Measurements from ENCODE around the gene TRIP6. TPM values are rescaled to one million over a fixed set of nuclear protein-coding genes. Genes with fewer than 3 reads are reported as not detected.

TRIP6 gene
- total RNA-seq, 2 experiments from 2014 or later = 25.8 to 25.9 TPM

DNA sequence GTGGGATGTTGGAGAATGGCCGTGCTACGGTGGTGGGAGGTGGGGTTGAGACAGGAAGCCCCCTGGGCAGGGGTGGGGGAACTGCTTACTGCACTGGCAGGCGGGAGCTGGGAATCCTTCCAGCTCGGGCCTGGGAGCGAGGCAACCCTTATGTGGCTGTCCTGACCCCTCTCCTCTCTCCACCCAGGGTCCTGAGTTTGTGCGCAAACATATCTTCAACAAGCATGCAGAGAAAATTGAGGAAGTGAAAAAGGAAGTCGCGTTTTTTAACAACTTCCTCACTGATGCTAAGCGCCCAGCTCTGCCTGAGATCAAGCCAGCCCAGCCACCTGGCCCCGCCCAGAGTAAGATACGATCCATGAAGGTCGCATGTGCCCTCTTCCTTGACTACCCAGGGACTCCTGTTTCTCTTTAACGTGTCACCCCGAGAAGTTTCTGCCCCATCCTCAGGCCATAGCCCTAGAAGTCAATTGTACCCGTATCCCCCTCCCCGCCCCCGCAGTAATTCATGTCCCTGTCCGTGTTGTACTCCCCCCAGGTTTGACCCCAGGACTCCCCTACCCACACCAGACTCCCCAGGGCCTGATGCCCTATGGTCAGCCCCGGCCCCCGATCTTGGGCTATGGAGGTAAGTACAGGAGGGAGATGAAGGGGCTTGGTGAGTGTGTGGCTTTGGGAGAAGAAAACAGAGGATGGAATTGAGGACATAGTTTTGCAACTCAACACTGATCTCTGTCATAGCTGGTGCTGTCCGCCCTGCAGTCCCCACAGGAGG is 20.5 kb downstream of the TRIP6 start:
- Mint-ChIP-seq H3K36me3 (peaks cover 51% of the 10 kb centered on the region), H3K4me1 (ENCODE audit: low read depth) (peaks cover 57% of the 10 kb centered on the region), H3K27ac (peak overlapping the region; percentile 84), H3K9me3 (no peaks in the 10 kb centered on the region), H3K4me3 (peak overlapping the region; percentile 79), H3K27me3 (peaks cover 14% of the 10 kb centered on the region)
- ChIA-PET POLR2A (interaction anchor here (0.9 to 6.2 kb wide), 3 partner anchors 12 to 36 kb away, joined by 3 to 107 read pairs (median 4); partner anchors contain the start of genes SLC12A9 and SRRT), CTCF (interaction anchor here (0.8 to 3.1 kb wide), 11 partner anchors 8 to 356 kb away, joined by 3 to 19 read pairs (median 4); partner anchors contain the start of genes ACHE, POP7, SLC12A9 and SRRT)
- peak; percentile 73 for DNase-seq
- intact Hi-C loops (cut with micrococcal nuclease) = loop anchor here (5.0 kb wide), 1 partner anchor 285 kb away; no protein-coding TSS in a partner anchor

- H3K36me3 Mint-ChIP-seq = peaks cover 46% of the 10 kb centered on the region
- H3K27ac Mint-ChIP-seq = peak overlapping the region; percentile 84
- peaks cover 18% of the 10 kb centered on the region for H3K27me3 Mint-ChIP-seq
- no peaks in the 10 kb centered on the region for H3K9me3 Mint-ChIP-seq
- POLR2A ChIA-PET = interaction anchor here (1.4 to 6.2 kb wide), 2 partner anchors 13 to 329 kb away, joined by 3 to 107 read pairs; partner anchors contain the start of genes PLOD3 and SRRT
- intact Hi-C loops (cut with micrococcal nuclease) = loop anchor here (5.0 kb wide), 1 partner anchor 284 kb away; no protein-coding TSS in a partner anchor
- no peak for DNase-seq
- CTCF ChIA-PET = interaction anchor here (0.8 to 3.1 kb wide), 8 partner anchors 11 to 356 kb away, joined by 3 to 19 read pairs (median 4); partner anchors contain the start of genes POP7, SLC12A9, SRRT and TRIM56
- peak overlapping the region; percentile 79 for H3K4me3 Mint-ChIP-seq
- H3K4me1 Mint-ChIP-seq (ENCODE audit: low read depth) = peaks cover 53% of the 10 kb centered on the region
Measured at GRCh38 chr7:100888291-100888987, 21.3 kb downstream of the TRIP6 start.

DNA sequence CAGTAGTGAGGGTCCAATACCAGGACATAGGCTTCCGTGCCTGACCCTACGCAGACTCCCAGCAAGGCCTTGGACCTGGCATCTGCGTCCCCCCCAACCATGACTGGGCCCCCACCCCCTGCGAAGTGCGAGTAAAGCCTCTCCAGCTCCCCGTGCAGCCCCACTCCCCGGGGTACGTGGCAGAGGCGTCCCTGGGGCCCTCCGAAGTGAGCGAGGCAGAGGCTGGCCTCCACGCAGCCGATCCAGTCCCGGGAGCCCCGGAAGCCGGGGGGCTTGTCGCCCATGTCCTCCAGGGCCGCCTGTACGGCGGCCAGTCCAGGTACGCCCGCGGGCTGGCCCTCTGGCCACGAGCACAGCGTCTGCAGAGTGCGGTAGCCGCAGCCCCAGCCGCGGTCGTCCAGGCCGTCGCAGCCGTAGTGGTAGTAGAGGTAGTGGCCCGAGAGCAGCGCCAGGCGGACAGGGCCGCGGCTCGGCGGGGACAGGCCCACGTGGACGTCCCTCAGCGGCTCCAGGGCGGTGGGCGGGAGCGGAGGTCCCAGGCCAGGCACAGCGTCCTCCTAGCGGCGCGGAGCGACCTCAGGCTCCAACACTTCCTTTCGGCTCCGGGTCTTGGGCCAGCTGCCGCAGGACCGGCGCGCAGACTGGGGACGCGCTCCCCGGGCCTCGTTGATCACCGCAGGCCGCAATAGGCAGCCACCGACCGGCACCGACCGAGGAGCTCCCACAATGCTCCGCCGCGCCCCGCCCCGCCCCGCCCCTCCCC is 22.0 kb downstream of the TRIP6 start, which contains the start of gene UFSP1:
TSS of gene UFSP1 (minus strand) at position 728 of the 763 bp plus-strand sequence. CDS start at position 284, 444 bp downstream.
- H3K4me3 Mint-ChIP-seq = peak within 1 kb of the TSS; percentile 79
- intact Hi-C loops (cut with micrococcal nuclease) = loop anchor here (1.0 to 5.0 kb wide), 2 partner anchors 14 to 283 kb away; partner anchors contain the start of gene SRRT
- DNase-seq = no peak
- peaks cover 40% of the 10 kb centered on the region for H3K36me3 Mint-ChIP-seq
- H3K27me3 Mint-ChIP-seq = peaks cover 19% of the 10 kb centered on the region
- no peaks in the 10 kb centered on the region for H3K9me3 Mint-ChIP-seq
- peaks cover 49% of the 10 kb centered on the region for H3K4me1 Mint-ChIP-seq (ENCODE audit: low read depth)
- ChIA-PET POLR2A (interaction anchor here (0.6 to 6.2 kb wide), 8 partner anchors 13 to 355 kb away, joined by 3 to 107 read pairs (median 4); partner anchors contain the start of genes FIS1, GNB2, PLOD3 and POP7), CTCF (interaction anchor here (0.6 to 3.1 kb wide), 15 partner anchors 9 to 355 kb away, joined by 3 to 19 read pairs (median 5); partner anchors contain the start of genes POP7, SLC12A9, SRRT and TRIM56)
- peak within 1 kb of the TSS; percentile 84 for H3K27ac Mint-ChIP-seq

GRCh38 chr7:100890653-100891567 is 23.7 kb downstream of the TRIP6 start:
- ChIA-PET CTCF (interaction anchor here (0.7 to 3.1 kb wide), 7 partner anchors 7 to 253 kb away, joined by 3 to 19 read pairs (median 7); partner anchors contain the start of genes SLC12A9 and TRIM56), POLR2A (interaction anchor here (0.6 to 6.2 kb wide), 2 partner anchors 15 to 59 kb away, joined by 3 to 107 read pairs; partner anchors contain the start of gene SRRT)
- Mint-ChIP-seq H3K9me3 (no peaks in the 10 kb centered on the region), H3K36me3 (peaks cover 27% of the 10 kb centered on the region), H3K4me3 (peak overlapping the region; percentile 79), H3K4me1 (ENCODE audit: low read depth) (peaks cover 39% of the 10 kb centered on the region), H3K27ac (no peak overlapping the region), H3K27me3 (peaks cover 21% of the 10 kb centered on the region)
- intact Hi-C loops (cut with micrococcal nuclease) = no loop called here
- DNase-seq = no peak

- POLR2A ChIA-PET = no interaction called here
- H3K4me3 Mint-ChIP-seq = peak overlapping the region; percentile 57
Measured at GRCh38 chr7:100891568-100892247, 24.5 kb downstream of the TRIP6 start.

GRCh38 chr7:100892364-100893317 is 25.5 kb downstream of the TRIP6 start:
- H3K9me3 Mint-ChIP-seq = no peaks in the 10 kb centered on the region
- H3K36me3 Mint-ChIP-seq = peaks cover 11% of the 10 kb centered on the region
- H3K27ac Mint-ChIP-seq = no peak overlapping the region
- H3K4me1 Mint-ChIP-seq (ENCODE audit: low read depth) = peaks cover 29% of the 10 kb centered on the region
- POLR2A ChIA-PET = no interaction called here
- DNase-seq = no peak
- intact Hi-C loops (cut with micrococcal nuclease) = no loop called here
- CTCF ChIA-PET = interaction anchor here (1.0 to 3.1 kb wide), 2 partner anchors 167 to 185 kb away, joined by 5 to 13 read pairs; no protein-coding TSS in a partner anchor
- H3K4me3 Mint-ChIP-seq = no peak overlapping the region
- H3K27me3 Mint-ChIP-seq = peaks cover 31% of the 10 kb centered on the region

More at GRCh38 chr7:100891568-100892247, 24.5 kb downstream of the TRIP6 start:
- CTCF ChIA-PET = interaction anchor here (0.7 to 2.7 kb wide), 2 partner anchors 18 to 167 kb away, joined by 3 to 16 read pairs; no protein-coding TSS in a partner anchor
- intact Hi-C loops (cut with micrococcal nuclease) = no loop called here
- peaks cover 20% of the 10 kb centered on the region for H3K36me3 Mint-ChIP-seq
- H3K9me3 Mint-ChIP-seq = no peaks in the 10 kb centered on the region
- peaks cover 27% of the 10 kb centered on the region for H3K27me3 Mint-ChIP-seq
- DNase-seq = no peak
- no peak overlapping the region for H3K27ac Mint-ChIP-seq
- H3K4me1 Mint-ChIP-seq (ENCODE audit: low read depth) = peaks cover 38% of the 10 kb centered on the region

DNA sequence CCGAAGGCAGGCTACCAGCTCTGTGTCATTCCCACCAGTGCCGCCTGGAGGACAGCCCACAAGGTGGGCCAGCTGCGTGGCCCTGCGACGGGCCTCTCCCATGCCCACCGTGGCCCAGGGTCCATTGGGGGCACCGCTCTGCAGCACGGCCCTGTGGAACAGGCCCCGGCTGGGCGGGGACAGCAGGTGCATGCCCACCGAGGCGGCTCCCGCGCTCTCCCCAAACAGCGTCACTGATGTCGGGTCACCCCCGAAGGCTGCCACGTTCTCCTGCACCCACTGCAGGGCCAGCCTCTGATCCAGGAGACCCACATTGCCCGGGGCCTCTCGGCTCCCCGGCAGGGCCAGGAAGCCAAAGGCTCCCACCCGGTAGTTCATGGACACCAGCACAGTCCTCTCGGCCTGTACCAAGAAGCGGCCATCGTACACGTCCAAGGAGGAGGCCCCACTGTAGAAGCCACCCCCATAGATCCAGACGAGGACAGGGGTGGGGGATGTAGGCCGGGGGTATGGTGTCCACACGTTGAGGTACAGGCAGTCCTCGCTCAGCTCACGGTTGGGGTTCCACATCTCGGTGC is 26.2 kb downstream of the TRIP6 start:
- peaks cover 21% of the 10 kb centered on the region for H3K4me1 Mint-ChIP-seq (ENCODE audit: low read depth)
- H3K27me3 Mint-ChIP-seq = peaks cover 37% of the 10 kb centered on the region
- POLR2A ChIA-PET = no interaction called here
- H3K9me3 Mint-ChIP-seq = no peaks in the 10 kb centered on the region
- intact Hi-C loops (cut with micrococcal nuclease) = no loop called here
- H3K4me3 Mint-ChIP-seq = no peak overlapping the region
- CTCF ChIA-PET = interaction anchor here (1.0 to 3.1 kb wide), 4 partner anchors 34 to 184 kb away, joined by 3 to 17 read pairs (median 9); no protein-coding TSS in a partner anchor
- H3K27ac Mint-ChIP-seq = no peak overlapping the region
- no peak for DNase-seq
- peaks cover 4% of the 10 kb centered on the region for H3K36me3 Mint-ChIP-seq

- Mint-ChIP-seq H3K9me3 (no peaks in the 10 kb centered on the region), H3K36me3 (no peaks in the 10 kb centered on the region), H3K4me3 (no peak overlapping the region), H3K27me3 (peaks cover 37% of the 10 kb centered on the region), H3K4me1 (ENCODE audit: low read depth) (peaks cover 18% of the 10 kb centered on the region), H3K27ac (no peak overlapping the region)
- POLR2A ChIA-PET = interaction anchor here (1.4 kb wide), 1 partner anchor 19 kb away, joined by 4 read pairs; the partner anchor contains the start of gene SRRT
- CTCF ChIA-PET = interaction anchor here (0.9 to 3.1 kb wide), 15 partner anchors 17 to 389 kb away, joined by 3 to 17 read pairs (median 6); partner anchors contain the start of genes SRRT and TRIM56
- intact Hi-C loops (cut with micrococcal nuclease) = loop anchor here (2.0 kb wide), 1 partner anchor 165 kb away; no protein-coding TSS in a partner anchor
- no peak for DNase-seq
Measured at GRCh38 chr7:100893910-100894721, 26.9 kb downstream of the TRIP6 start.
